ENCODE results near the gene ISM1. TPM values are rescaled to one million over a fixed set of nuclear protein-coding genes. Genes with fewer than 3 reads are reported as not detected.

ISM1 gene
- total and polyA plus RNA-seq, 8 donors = 0.71 to 18.2 (median 11.2) TPM

GRCh38 chr20:13183005-13183404, 38.1 kb upstream of the ISM1 start:
- H3K27me3 ChIP-seq = no peaks in the 10 kb centered on the region
- no peaks in the 10 kb centered on the region for H3K36me3 ChIP-seq
- H3K4me3 ChIP-seq = no peak overlapping the region
- DNase-seq = no peak
- no peaks in the 10 kb centered on the region for H3K4me1 ChIP-seq
- TF ChIP-seq CTCF (IDR thresholded peaks at IDR 0.05) = no peak
- intact Hi-C loops (cut with DNase I) = no loop called here
- no peak overlapping the region for H3K27ac ChIP-seq
- ATAC-seq = no peak
- peaks cover 0 to 11% of the 10 kb centered on the region in 2 donors for H3K9me3 ChIP-seq

- no peaks in the 10 kb centered on the region for H3K36me3 ChIP-seq
- ATAC-seq (no peak), DNase-seq (no peak)
- H3K9me3 ChIP-seq = peaks cover 0 to 11% of the 10 kb centered on the region in 2 donors
- no peaks in the 10 kb centered on the region for H3K27me3 ChIP-seq
- no peak for TF ChIP-seq CTCF (IDR thresholded peaks at IDR 0.05)
- no peaks in the 10 kb centered on the region for H3K4me1 ChIP-seq
- no peak overlapping the region for H3K4me3 ChIP-seq
- H3K27ac ChIP-seq = no peak overlapping the region
- intact Hi-C loops (cut with DNase I) = no loop called here
These were observed 34.9 kb upstream of the ISM1 start for GRCh38 chr20:13186043-13186774.

DNA sequence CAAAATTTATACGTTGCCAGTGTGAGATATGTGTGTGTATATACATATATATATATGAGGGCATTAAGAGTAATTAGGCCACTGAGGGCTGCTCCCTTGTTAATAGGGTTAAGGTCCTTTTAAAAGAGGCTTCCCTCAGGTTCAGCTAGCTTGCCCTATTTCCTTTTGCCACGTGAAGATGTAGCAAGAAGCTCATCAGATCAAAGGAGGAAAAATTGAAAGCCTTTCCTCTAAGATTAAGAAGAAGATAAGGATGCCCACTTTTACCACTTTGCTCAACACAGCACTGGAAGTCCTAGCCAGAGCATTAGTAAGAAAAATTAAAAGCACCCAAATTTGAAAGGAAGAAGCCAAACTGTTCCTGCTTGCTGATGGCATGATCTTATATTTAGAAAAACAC, 33.2 kb upstream of the ISM1 start:
- ATAC-seq (no peak), DNase-seq (no peak)
- H3K27ac ChIP-seq = no peak overlapping the region
- H3K36me3 ChIP-seq = no peaks in the 10 kb centered on the region
- no peak overlapping the region for H3K4me3 ChIP-seq
- H3K27me3 ChIP-seq = no peaks in the 10 kb centered on the region
- intact Hi-C loops (cut with DNase I) = no loop called here
- peaks cover 0 to 11% of the 10 kb centered on the region in 2 donors for H3K9me3 ChIP-seq
- no peaks in the 10 kb centered on the region for H3K4me1 ChIP-seq
- no peak for TF ChIP-seq CTCF (IDR thresholded peaks at IDR 0.05)

DNA sequence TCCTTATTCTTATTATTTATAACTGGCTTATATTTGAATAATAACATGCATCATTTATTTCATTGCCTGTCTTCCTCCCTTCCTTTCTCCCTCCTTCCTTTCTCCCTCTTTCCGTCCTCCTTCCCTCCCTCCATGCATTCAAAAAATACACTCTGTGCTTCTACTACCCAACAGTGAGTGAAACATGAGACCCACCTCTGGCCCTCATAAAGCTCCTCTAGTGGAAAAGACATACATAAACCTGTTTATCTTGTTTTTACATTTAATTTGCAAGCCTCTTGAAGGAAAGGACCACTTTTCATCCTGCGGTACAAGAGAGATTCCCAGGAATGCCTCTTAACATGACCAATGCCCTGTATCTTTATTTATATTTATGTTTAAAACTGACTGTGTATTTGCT, 21.8 kb upstream of the ISM1 start:
- intact Hi-C loops (cut with DNase I) = no loop called here
- no peak for DNase-seq

More for the DNA sequence above, 21.8 kb upstream of the ISM1 start:
- no peak for ATAC-seq
- no peaks in the 10 kb centered on the region for H3K27me3 ChIP-seq
- no peaks in the 10 kb centered on the region for H3K9me3 ChIP-seq
- H3K4me3 ChIP-seq = no peak overlapping the region
- no peaks in the 10 kb centered on the region for H3K4me1 ChIP-seq
- no peak for TF ChIP-seq CTCF (IDR thresholded peaks at IDR 0.05)
- no peak overlapping the region for H3K27ac ChIP-seq
- no peaks in the 10 kb centered on the region for H3K36me3 ChIP-seq
